ENCODE measurements around the gene DPM1. TPM values are rescaled to one million over a fixed set of nuclear protein-coding genes. Genes with fewer than 3 reads are reported as not detected.

The DPM1 gene
- total RNA-seq, 1 donor from 2014 or later, result 43.9 TPM

- TF ChIP-seq, protein P1, sequence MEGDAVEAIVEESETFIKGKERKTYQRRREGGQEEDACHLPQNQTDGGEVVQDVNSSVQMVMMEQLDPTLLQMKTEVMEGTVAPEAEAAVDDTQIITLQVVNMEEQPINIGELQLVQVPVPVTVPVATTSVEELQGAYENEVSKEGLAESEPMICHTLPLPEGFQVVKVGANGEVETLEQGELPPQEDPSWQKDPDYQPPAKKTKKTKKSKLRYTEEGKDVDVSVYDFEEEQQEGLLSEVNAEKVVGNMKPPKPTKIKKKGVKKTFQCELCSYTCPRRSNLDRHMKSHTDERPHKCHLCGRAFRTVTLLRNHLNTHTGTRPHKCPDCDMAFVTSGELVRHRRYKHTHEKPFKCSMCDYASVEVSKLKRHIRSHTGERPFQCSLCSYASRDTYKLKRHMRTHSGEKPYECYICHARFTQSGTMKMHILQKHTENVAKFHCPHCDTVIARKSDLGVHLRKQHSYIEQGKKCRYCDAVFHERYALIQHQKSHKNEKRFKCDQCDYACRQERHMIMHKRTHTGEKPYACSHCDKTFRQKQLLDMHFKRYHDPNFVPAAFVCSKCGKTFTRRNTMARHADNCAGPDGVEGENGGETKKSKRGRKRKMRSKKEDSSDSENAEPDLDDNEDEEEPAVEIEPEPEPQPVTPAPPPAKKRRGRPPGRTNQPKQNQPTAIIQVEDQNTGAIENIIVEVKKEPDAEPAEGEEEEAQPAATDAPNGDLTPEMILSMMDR (IDR thresholded peaks at IDR 0.05; ENCODE audit: unreplicated experiment), result no peak
- no peaks in the 10 kb centered on the region for H3K9me3 Mint-ChIP-seq (ENCODE audit: low read depth)
- no peaks in the 10 kb centered on the region for H3K27me3 Mint-ChIP-seq
- peak overlapping the region; percentile 98 for H3K27ac Mint-ChIP-seq
- peak overlapping the region; percentile 93 for H3K4me3 Mint-ChIP-seq (ENCODE audit: low read depth)
- peak; percentile 17 for DNase-seq (ENCODE audit: low spot score, unreplicated experiment)
- H3K4me1 Mint-ChIP-seq (ENCODE audit: low read depth), result peaks cover 35% of the 10 kb centered on the region
- peaks cover 31% of the 10 kb centered on the region for H3K36me3 Mint-ChIP-seq (ENCODE audit: insufficient read depth)
Observed at GRCh38 chr20:50930139-50930975, 28.0 kb downstream of the DPM1 start.

- peak; percentile 86 for DNase-seq (ENCODE audit: low spot score, unreplicated experiment)
- TF ChIP-seq, protein P1 (IDR thresholded peaks at IDR 0.05; ENCODE audit: unreplicated experiment), result peak; percentile 97
- peak overlapping the region; percentile 93 for H3K4me3 Mint-ChIP-seq (ENCODE audit: low read depth)
- H3K36me3 Mint-ChIP-seq (ENCODE audit: insufficient read depth), result peaks cover 30% of the 10 kb centered on the region
- H3K27me3 Mint-ChIP-seq, result no peaks in the 10 kb centered on the region
- peaks cover 40% of the 10 kb centered on the region for H3K4me1 Mint-ChIP-seq (ENCODE audit: low read depth)
- H3K9me3 Mint-ChIP-seq (ENCODE audit: low read depth), result no peaks in the 10 kb centered on the region
- H3K27ac Mint-ChIP-seq, result peak overlapping the region; percentile 98
Observed at GRCh38 chr20:50929299-50930138, 28.8 kb downstream of the DPM1 start.

GRCh38 chr20:50928469-50928868 is 29.9 kb downstream of the DPM1 start:
- Mint-ChIP-seq H3K4me3 (ENCODE audit: low read depth) (peak overlapping the region; percentile 93), H3K27ac (peak overlapping the region; percentile 98)

GRCh38 chr20:50926530-50926929 is 31.8 kb downstream of the DPM1 start:
- Mint-ChIP-seq H3K27me3 (no peaks in the 10 kb centered on the region), H3K27ac (no peak overlapping the region), H3K4me3 (ENCODE audit: low read depth) (no peak overlapping the region), H3K36me3 (ENCODE audit: insufficient read depth) (peaks cover 25% of the 10 kb centered on the region), H3K9me3 (ENCODE audit: low read depth) (no peaks in the 10 kb centered on the region), H3K4me1 (ENCODE audit: low read depth) (peaks cover 50% of the 10 kb centered on the region)
- no peak for DNase-seq (ENCODE audit: low spot score, unreplicated experiment)
- TF ChIP-seq, protein P1 (IDR thresholded peaks at IDR 0.05; ENCODE audit: unreplicated experiment), result no peak

More at GRCh38 chr20:50928469-50928868, 29.9 kb downstream of the DPM1 start:
- Mint-ChIP-seq H3K36me3 (ENCODE audit: insufficient read depth) (peaks cover 26% of the 10 kb centered on the region), H3K27me3 (no peaks in the 10 kb centered on the region), H3K4me1 (ENCODE audit: low read depth) (peaks cover 44% of the 10 kb centered on the region), H3K9me3 (ENCODE audit: low read depth) (no peaks in the 10 kb centered on the region)
- TF ChIP-seq, protein P1 (IDR thresholded peaks at IDR 0.05; ENCODE audit: unreplicated experiment), result peak; percentile 28
- no peak for DNase-seq (ENCODE audit: low spot score, unreplicated experiment)

- H3K4me3 Mint-ChIP-seq (ENCODE audit: low read depth), result no peak overlapping the region
Observed at GRCh38 chr20:50924261-50924920, 33.9 kb downstream of the DPM1 start.

More at GRCh38 chr20:50924261-50924920, 33.9 kb downstream of the DPM1 start:
- no peaks in the 10 kb centered on the region for H3K27me3 Mint-ChIP-seq
- TF ChIP-seq, protein P1 (IDR thresholded peaks at IDR 0.05; ENCODE audit: unreplicated experiment), result no peak
- peak overlapping the region; percentile 39 for H3K27ac Mint-ChIP-seq
- H3K36me3 Mint-ChIP-seq (ENCODE audit: insufficient read depth), result peaks cover 24% of the 10 kb centered on the region
- no peaks in the 10 kb centered on the region for H3K9me3 Mint-ChIP-seq (ENCODE audit: low read depth)
- H3K4me1 Mint-ChIP-seq (ENCODE audit: low read depth), result peaks cover 56% of the 10 kb centered on the region
- DNase-seq (ENCODE audit: low spot score, unreplicated experiment), result no peak
